Activated CD4-positive, alpha-beta memory T cell treated with anti-CD3 and anti-CD28 coated beads for 36 hours (primary cell): Measurements from ENCODE around the gene AKR1C8. TPM values are rescaled to one million over a fixed set of nuclear protein-coding genes. Genes with fewer than 3 reads are reported as not detected.
"Not testable (repeated sequence)": the region's sequence is repeated elsewhere in the genome, so short reads cannot be mapped to it uniquely, and the experiment has no call there.

Source experiments
- CTCF ChIA-PET: fragments of 350-600 bp; sonication (Branson Sonifier 250); formaldehyde crosslinking; loops from one replicate; lab custom pipeline; 2021; ENCODE audit warnings: antibody characterized with exemption, inconsistent platforms; lab: Charles Lee
- POLR2A ChIA-PET: fragments of 350-600 bp; sonication (Branson Sonifier 250); formaldehyde crosslinking; loops from one replicate; lab custom pipeline; 2021; ENCODE audit warnings: antibody characterized with exemption; lab: Charles Lee
- DNase-seq: peaks from one replicate; pipeline ENCODE4 v3.0.0-alpha.2; 2020
- H3K27ac Mint-ChIP-seq: one replicate; pipeline ENCODE4 v1.8.0; 2021; ENCODE audit warnings: mixed read lengths
- H3K27me3 Mint-ChIP-seq: one replicate; pipeline ENCODE4 v1.8.0; 2021; ENCODE audit warnings: mixed read lengths
- H3K36me3 Mint-ChIP-seq: one replicate; pipeline ENCODE4 v1.8.0; 2021; ENCODE audit warnings: mixed read lengths
- H3K4me1 Mint-ChIP-seq: one replicate; pipeline ENCODE4 v1.8.0; 2021; ENCODE audit warnings: low read depth, mixed read lengths
- H3K4me3 Mint-ChIP-seq: one replicate; pipeline ENCODE4 v1.8.0; 2021; ENCODE audit warnings: mild to moderate bottlenecking, mixed read lengths
- H3K9me3 Mint-ChIP-seq: one replicate; pipeline ENCODE4 v1.8.0; 2021; ENCODE audit warnings: mixed read lengths
- intact Hi-C: fragments of 100-400 bp; cut with micrococcal nuclease; formaldehyde crosslinking; loops from one replicate; pipeline ENCODE4 v1.15.1; 2023
- total RNA-seq, 2 experiments: library from RNA; stranded (reverse); gene quantifications; one replicate each; pipeline ENCODE4 v1.2.3, GENCODE V29; 2021

AKR1C8 gene
- total RNA-seq, 2 experiments from 2014 or later = 0.33 to 0.80 TPM

GRCh38 chr10:5199398-5199797 is 14.4 kb upstream of the AKR1C8 start:
- Mint-ChIP-seq H3K36me3 (peaks cover 6% of the 10 kb centered on the region), H3K4me1 (no peaks in the 10 kb centered on the region), H3K27me3 (peaks cover 1% of the 10 kb centered on the region), H3K9me3 (peaks cover 25% of the 10 kb centered on the region), H3K27ac (no peak overlapping the region), H3K4me3 (no peak overlapping the region)
- CTCF ChIA-PET = no interaction called here
- POLR2A ChIA-PET = no interaction called here
- intact Hi-C loops = no loop called here
- no peak for DNase-seq

- H3K27ac Mint-ChIP-seq = no peak overlapping the region
- intact Hi-C loops = no loop called here
- DNase-seq = no peak
- peaks cover 1% of the 10 kb centered on the region for H3K27me3 Mint-ChIP-seq
- no peak overlapping the region for H3K4me3 Mint-ChIP-seq
- ChIA-PET CTCF (no interaction called here), POLR2A (no interaction called here)
- peaks cover 19% of the 10 kb centered on the region for H3K9me3 Mint-ChIP-seq
- no peaks in the 10 kb centered on the region for H3K4me1 Mint-ChIP-seq
- H3K36me3 Mint-ChIP-seq = peaks cover 4% of the 10 kb centered on the region
Measured at GRCh38 chr10:5198386-5198785, 13.4 kb upstream of the AKR1C8 start.

- no peaks in the 10 kb centered on the region for H3K36me3 Mint-ChIP-seq
- CTCF ChIA-PET = interaction anchor here (0.7 kb wide), 1 partner anchor 247 kb away, joined by 3 read pairs; no protein-coding TSS in a partner anchor
- intact Hi-C loops = no loop called here
- H3K27me3 Mint-ChIP-seq = no peaks in the 10 kb centered on the region
- no peak within 1 kb of the TSS for H3K27ac Mint-ChIP-seq
- H3K9me3 Mint-ChIP-seq = peaks cover 6% of the 10 kb centered on the region
- POLR2A ChIA-PET = no interaction called here
- H3K4me3 Mint-ChIP-seq = no peak within 1 kb of the TSS
- no peak for DNase-seq
- H3K4me1 Mint-ChIP-seq = no peaks in the 10 kb centered on the region
Measured at GRCh38 chr10:5196702-5197113, 11.8 kb upstream of the AKR1C8 start, which contains the start of gene AKR1C4. Gene AKR1C4 (plus strand): TSS chr10:5196837. CDS start chr10:5196868, 31 bp downstream.

- intact Hi-C loops = no loop called here
- DNase-seq = no peak
- ChIA-PET POLR2A (no interaction called here), CTCF (interaction anchor here (0.7 kb wide), 1 partner anchor 248 kb away, joined by 3 read pairs; no protein-coding TSS in a partner anchor)
- Mint-ChIP-seq H3K4me1 (no peaks in the 10 kb centered on the region), H3K36me3 (no peaks in the 10 kb centered on the region), H3K9me3 (no peaks in the 10 kb centered on the region), H3K4me3 (no peak overlapping the region), H3K27ac (no peak overlapping the region), H3K27me3 (no peaks in the 10 kb centered on the region)
Measured at GRCh38 chr10:5195727-5196374, 10.9 kb upstream of the AKR1C8 start.

GRCh38 chr10:5194431-5194830 is 9.5 kb upstream of the AKR1C8 start:
- no peaks in the 10 kb centered on the region for H3K4me1 Mint-ChIP-seq
- CTCF ChIA-PET = interaction anchor here (1.0 to 1.1 kb wide), 2 partner anchors 15 to 25 kb away, joined by 3 read pairs; no protein-coding TSS in a partner anchor
- H3K27me3 Mint-ChIP-seq = no peaks in the 10 kb centered on the region
- no peak overlapping the region for H3K27ac Mint-ChIP-seq
- intact Hi-C loops = no loop called here
- H3K36me3 Mint-ChIP-seq = no peaks in the 10 kb centered on the region
- no peak overlapping the region for H3K4me3 Mint-ChIP-seq
- POLR2A ChIA-PET = no interaction called here
- DNase-seq = no peak
- no peaks in the 10 kb centered on the region for H3K9me3 Mint-ChIP-seq

- ChIA-PET POLR2A (no interaction called here), CTCF (interaction anchor here (1.0 kb wide), 1 partner anchor 338 kb away, joined by 3 read pairs; no protein-coding TSS in a partner anchor)
- H3K4me1 Mint-ChIP-seq = no peaks in the 10 kb centered on the region
- no peaks in the 10 kb centered on the region for H3K36me3 Mint-ChIP-seq
- no peak for DNase-seq
- H3K27me3 Mint-ChIP-seq = no peaks in the 10 kb centered on the region
- intact Hi-C loops = no loop called here
- no peak overlapping the region for H3K4me3 Mint-ChIP-seq
- H3K9me3 Mint-ChIP-seq = no peaks in the 10 kb centered on the region
- H3K27ac Mint-ChIP-seq = no peak overlapping the region
Measured at GRCh38 chr10:5188358-5188757, 3.4 kb upstream of the AKR1C8 start.

- POLR2A ChIA-PET = no interaction called here
- no peak for DNase-seq
- CTCF ChIA-PET = no interaction called here
- Mint-ChIP-seq H3K36me3 (no peaks in the 10 kb centered on the region), H3K4me3 (no peak overlapping the region), H3K27ac (no peak overlapping the region), H3K4me1 (no peaks in the 10 kb centered on the region), H3K27me3 (no peaks in the 10 kb centered on the region), H3K9me3 (no peaks in the 10 kb centered on the region)
- intact Hi-C loops = no loop called here
Measured at GRCh38 chr10:5187867-5188266, 2.9 kb upstream of the AKR1C8 start.

- no peak overlapping the region for H3K4me3 Mint-ChIP-seq
- CTCF ChIA-PET = no interaction called here
- intact Hi-C loops = no loop called here
- no peak for DNase-seq
- no peaks in the 10 kb centered on the region for H3K36me3 Mint-ChIP-seq
- no peaks in the 10 kb centered on the region for H3K27me3 Mint-ChIP-seq
- no peak overlapping the region for H3K27ac Mint-ChIP-seq
- POLR2A ChIA-PET = no interaction called here
- no peaks in the 10 kb centered on the region for H3K4me1 Mint-ChIP-seq
- peaks cover 8% of the 10 kb centered on the region for H3K9me3 Mint-ChIP-seq
Measured at GRCh38 chr10:5183923-5184322, 1.0 kb downstream of the AKR1C8 start.

- H3K27ac Mint-ChIP-seq, CTCF ChIA-PET, intact Hi-C loops, H3K36me3 Mint-ChIP-seq, DNase-seq, H3K9me3 Mint-ChIP-seq, H3K4me3 Mint-ChIP-seq, H3K27me3 Mint-ChIP-seq, POLR2A ChIA-PET, H3K4me1 Mint-ChIP-seq: not testable (repeated sequence)
Measured at GRCh38 chr10:5180503-5180902, 4.4 kb downstream of the AKR1C8 start.

GRCh38 chr10:5175581-5175980 is 9.4 kb downstream of the AKR1C8 start:
- H3K4me3 Mint-ChIP-seq, POLR2A ChIA-PET, intact Hi-C loops, CTCF ChIA-PET, H3K36me3 Mint-ChIP-seq, DNase-seq, H3K4me1 Mint-ChIP-seq, H3K27ac Mint-ChIP-seq, H3K27me3 Mint-ChIP-seq: not testable (repeated sequence)
- peaks cover 12% of the 10 kb centered on the region for H3K9me3 Mint-ChIP-seq

- CTCF ChIA-PET = no interaction called here
- Mint-ChIP-seq H3K9me3 (peaks cover 45% of the 10 kb centered on the region), H3K27me3 (peaks cover 1% of the 10 kb centered on the region), H3K4me1 (peaks cover 13% of the 10 kb centered on the region), H3K36me3 (peaks cover 37% of the 10 kb centered on the region), H3K27ac (peak overlapping the region; percentile 79), H3K4me3 (no peak overlapping the region)
- POLR2A ChIA-PET = no interaction called here
- peak; percentile 64 for DNase-seq
- intact Hi-C loops = loop anchor here (5.0 kb wide), 1 partner anchor 123 kb away; no protein-coding TSS in a partner anchor
Measured at GRCh38 chr10:5168897-5169420, 16.0 kb downstream of the AKR1C8 start.

- Mint-ChIP-seq H3K9me3 (peaks cover 64% of the 10 kb centered on the region), H3K4me3 (no peak overlapping the region), H3K4me1 (peaks cover 13% of the 10 kb centered on the region), H3K27ac (no peak overlapping the region), H3K27me3 (peaks cover 1% of the 10 kb centered on the region), H3K36me3 (peaks cover 56% of the 10 kb centered on the region)
- intact Hi-C loops = loop anchor here (5.0 kb wide), 1 partner anchor 127 kb away; no protein-coding TSS in a partner anchor
- DNase-seq = no peak
- ChIA-PET POLR2A (no interaction called here), CTCF (no interaction called here)
Measured at GRCh38 chr10:5165738-5166137, 19.2 kb downstream of the AKR1C8 start.

- H3K4me3 Mint-ChIP-seq = no peak overlapping the region
- H3K27me3 Mint-ChIP-seq = peaks cover 1% of the 10 kb centered on the region
- POLR2A ChIA-PET = no interaction called here
- peaks cover 55% of the 10 kb centered on the region for H3K36me3 Mint-ChIP-seq
- peaks cover 58% of the 10 kb centered on the region for H3K9me3 Mint-ChIP-seq
- no peak overlapping the region for H3K27ac Mint-ChIP-seq
- DNase-seq = no peak
- intact Hi-C loops = no loop called here
- peaks cover 6% of the 10 kb centered on the region for H3K4me1 Mint-ChIP-seq
- CTCF ChIA-PET = no interaction called here
Measured at GRCh38 chr10:5163487-5163886, 21.5 kb downstream of the AKR1C8 start.
